NT2/D1 (cell line): Measurements from ENCODE around the gene CD46.
"Not testable (repeated sequence)": the region's sequence is repeated elsewhere in the genome, so short reads cannot be mapped to it uniquely, and the experiment has no call there.

Experiments used
- YY1 ChIP-seq: IDR thresholded peaks from 2 replicates; pipeline ENCODE4 v1.6.1; 2011; ENCODE audit not compliant: insufficient read length, insufficient read depth
- ZNF274 ChIP-seq: IDR thresholded peaks from 2 replicates; pipeline ENCODE4 v1.6.1; 2011; ENCODE audit warnings: mild to moderate bottlenecking, low read depth, low read length

GRCh38 chr1:207777412-207777811 lies 25.6 kb downstream of the CD46 start:
- not testable (repeated sequence) for TF ChIP-seq YY1, ZNF274
